ENCODE results near the gene NHERF2.

Gene NHERF2

GRCh38 chr16:2085669-2086068 lies 59.0 kb downstream of the NHERF2 start:
- no peak for DNase-seq

- DNase-seq = no peak
These were observed 59.5 kb downstream of the NHERF2 start for GRCh38 chr16:2086106-2086742.

DNA sequence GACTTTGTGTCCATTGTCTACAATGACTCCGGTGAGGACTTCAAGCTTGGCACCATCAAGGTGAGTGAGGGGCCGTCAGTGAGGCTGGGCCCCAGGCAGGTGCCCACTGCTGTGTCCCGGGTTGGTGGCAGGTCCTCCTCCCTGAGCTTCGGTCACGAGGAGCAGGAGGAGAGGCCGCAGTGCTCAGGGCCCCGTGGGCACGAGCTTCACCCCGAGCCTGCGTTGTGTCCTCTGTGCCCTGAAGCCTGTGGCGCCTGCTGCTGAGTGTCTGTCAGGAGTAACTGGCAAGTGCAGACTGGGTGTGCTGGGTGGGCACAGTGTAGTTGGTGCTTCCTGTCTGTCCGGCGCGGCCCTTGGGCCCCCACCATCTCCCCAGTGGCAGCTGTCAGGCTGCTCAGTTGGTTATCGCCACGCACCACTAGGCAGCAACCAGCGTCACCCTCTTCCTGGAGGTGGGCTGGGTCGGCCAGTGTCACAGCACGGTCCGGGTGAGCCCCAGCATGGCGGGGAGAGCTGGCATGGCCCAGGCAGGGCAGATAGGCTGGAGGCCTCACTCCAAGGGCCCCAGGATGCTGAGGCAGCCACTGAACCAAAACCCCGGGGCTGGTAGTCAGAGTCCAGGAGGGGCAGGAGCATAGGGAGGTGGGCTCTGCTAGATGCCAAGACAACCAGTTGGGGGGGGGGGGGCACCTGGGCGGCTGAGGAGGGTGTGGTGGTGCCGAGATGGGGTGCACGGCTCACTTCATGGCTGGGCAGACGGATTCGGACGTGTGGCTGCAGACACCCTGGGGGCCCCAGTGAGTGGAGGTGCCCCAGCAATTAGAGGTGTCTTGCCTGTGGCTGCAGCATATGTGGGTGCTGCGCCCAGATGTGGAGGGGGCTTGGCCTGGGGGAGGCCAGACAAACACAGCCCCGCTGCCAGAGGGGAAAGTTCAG lies 60.4 kb downstream of the NHERF2 start:
- no peak for DNase-seq

DNA sequence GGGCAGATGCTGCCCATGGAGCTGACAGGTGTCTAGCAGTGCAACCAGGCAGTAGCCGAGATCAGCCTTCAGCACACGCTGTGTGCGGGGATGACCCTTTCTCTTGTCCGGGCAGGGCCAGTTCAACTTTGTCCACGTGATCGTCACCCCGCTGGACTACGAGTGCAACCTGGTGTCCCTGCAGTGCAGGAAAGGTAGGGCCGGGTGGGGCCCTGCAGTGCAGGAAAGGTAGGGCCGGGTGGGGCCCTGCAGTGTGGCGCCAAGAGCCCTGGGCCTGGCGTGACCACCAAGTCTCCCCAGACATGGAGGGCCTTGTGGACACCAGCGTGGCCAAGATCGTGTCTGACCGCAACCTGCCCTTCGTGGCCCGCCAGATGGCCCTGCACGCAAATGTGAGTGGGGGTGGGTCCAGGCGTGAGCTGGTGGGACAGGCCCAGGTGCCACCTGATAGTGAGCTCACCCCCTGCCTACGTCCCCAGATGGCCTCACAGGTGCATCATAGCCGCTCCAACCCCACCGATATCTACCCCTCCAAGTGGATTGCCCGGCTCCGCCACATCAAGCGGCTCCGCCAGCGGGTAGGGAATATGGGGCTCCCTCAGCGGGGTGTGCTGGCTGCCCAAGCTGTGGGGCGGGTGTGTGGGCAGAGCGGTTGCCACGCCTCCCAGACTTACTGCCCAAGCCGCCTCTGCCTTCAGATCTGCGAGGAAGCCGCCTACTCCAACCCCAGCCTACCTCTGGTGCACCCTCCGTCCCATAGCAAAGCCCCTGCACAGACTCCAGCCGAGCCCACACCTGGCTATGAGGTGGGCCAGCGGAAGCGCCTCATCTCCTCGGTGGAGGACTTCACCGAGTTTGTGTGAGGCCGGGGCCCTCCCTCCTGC lies 61.3 kb downstream of the NHERF2 start:
- no peak for DNase-seq

Data from 8988T (cell line).